Heart left ventricle (tissue), 13 donors: ENCODE results near the gene PRDM16.

Experiments used
- POLR2A ChIP-seq, 2 donors: fragments of 450-650 bp; IDR thresholded peaks; one replicate each; pipeline ENCODE4 v1.6.1; 2017; ENCODE audit warnings: antibody characterized with exemption in 2 of 2, mild to moderate bottlenecking in 2 of 2, moderate library complexity in 2 of 2
- TF ChIP-seq, protein P1 (sequence below), 12 donors: fragments of 200-600 bp; sonication (generic) in 4 of 12; IDR thresholded peaks; one replicate each; pipeline versions ENCODE4 v1.5.0 to v1.8.0; 2018 to 2022; ENCODE audit warnings: antibody characterized with exemption in 12 of 12, mild to moderate bottlenecking in 5 of 12
- donor health status: ischemic (EF 13 %, LVEDD 7.1; RV severe dilation, severe dysfunction).
- donor health status: DM: no; HTN: yes; CAD: no.
- donor health status: DM: no; HTN: no; CAD: no.
- donor health status: ischemic (EF 25% LVEDD 6.9; RV normal size, moderate dysfunction).
- donor health status: ischemic (EF 25% LVEDD 5.7; RV mildly dilated, moderate dysfunction).
- donor health status: ischemic (EF 35%, LVEDD 5.7; RV mildly dilated, moderate dysfunction).
- donor health status: nonischemic (EF 11% LVEDD 7.7; RV severe dilation, severe dysfunction).
- donor health status: DM: yes; HTN: yes; CAD: no.
- donor health status: PGD.
- donor health status: ischemic (EF 29% LVEDD 5.4; RV normal size, mild dysfunction).
- donor health status: nonischemic (EF 23%, LVEDD 6.1; RV moderate dilation, normal function).

DNA sequence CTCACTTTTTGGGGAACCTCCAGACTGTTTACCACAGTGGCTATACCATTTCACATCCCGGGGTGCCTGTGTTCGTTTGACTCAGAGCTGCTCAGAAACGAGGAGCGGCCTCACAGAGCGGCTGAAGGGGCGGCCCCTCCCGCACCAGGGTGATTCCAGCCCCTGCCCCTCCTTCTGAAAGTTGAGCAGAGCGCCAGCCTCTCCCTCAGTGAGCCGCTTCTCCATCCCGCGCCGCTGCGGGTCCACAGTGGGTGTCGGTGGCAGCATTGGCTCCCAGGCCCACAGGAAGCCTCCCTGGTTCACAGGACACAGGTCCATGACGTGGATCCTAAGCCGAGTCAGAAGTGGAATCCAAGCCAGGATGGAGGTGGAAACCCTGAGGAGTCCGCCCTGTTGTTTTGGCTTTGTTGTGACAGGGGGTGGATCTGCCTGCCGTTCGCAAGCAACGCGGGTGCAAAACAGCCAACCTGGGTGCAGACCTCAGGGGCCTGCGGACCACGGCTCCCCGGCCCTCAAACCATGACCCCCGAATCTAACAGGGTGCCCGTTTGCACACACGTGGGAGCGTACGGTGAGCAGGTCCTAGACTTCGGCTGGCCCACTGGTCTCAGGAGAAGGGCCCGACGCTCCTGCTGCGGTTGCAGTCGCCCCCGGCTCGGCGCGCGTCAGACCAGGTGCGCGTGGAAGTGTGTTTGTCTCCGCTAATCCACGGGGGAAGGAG is 198.7 kb downstream of the PRDM16 start:
- TF ChIP-seq, protein P1, sequence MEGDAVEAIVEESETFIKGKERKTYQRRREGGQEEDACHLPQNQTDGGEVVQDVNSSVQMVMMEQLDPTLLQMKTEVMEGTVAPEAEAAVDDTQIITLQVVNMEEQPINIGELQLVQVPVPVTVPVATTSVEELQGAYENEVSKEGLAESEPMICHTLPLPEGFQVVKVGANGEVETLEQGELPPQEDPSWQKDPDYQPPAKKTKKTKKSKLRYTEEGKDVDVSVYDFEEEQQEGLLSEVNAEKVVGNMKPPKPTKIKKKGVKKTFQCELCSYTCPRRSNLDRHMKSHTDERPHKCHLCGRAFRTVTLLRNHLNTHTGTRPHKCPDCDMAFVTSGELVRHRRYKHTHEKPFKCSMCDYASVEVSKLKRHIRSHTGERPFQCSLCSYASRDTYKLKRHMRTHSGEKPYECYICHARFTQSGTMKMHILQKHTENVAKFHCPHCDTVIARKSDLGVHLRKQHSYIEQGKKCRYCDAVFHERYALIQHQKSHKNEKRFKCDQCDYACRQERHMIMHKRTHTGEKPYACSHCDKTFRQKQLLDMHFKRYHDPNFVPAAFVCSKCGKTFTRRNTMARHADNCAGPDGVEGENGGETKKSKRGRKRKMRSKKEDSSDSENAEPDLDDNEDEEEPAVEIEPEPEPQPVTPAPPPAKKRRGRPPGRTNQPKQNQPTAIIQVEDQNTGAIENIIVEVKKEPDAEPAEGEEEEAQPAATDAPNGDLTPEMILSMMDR (IDR thresholded peaks at IDR 0.05): no peak
- TF ChIP-seq POLR2A (IDR thresholded peaks at IDR 0.05): no peak
